ENCODE results near the gene L3MBTL4.

The L3MBTL4 gene

DNA sequence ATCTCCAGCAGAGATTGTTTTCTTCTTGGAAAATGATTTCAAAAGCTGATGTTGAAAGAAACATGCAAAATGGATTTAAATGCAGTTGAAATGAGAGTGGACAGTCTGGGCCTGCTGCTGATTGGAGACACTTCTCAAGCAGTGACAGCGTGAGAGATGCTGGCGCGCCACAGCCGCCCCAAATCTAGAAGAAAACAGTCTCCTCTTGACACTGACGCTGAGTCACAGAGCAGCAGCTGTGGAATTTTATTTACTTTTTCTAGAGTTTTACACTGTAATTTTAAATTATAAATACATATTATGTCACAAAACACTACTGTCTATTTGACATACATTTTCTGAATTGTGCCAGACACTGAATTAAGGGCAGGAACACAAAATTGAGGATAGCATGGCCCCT is 397.5 kb downstream of the L3MBTL4 start:
- no peak for DNase-seq (ENCODE audit: low read depth)
- TF ChIP-seq, protein P1, sequence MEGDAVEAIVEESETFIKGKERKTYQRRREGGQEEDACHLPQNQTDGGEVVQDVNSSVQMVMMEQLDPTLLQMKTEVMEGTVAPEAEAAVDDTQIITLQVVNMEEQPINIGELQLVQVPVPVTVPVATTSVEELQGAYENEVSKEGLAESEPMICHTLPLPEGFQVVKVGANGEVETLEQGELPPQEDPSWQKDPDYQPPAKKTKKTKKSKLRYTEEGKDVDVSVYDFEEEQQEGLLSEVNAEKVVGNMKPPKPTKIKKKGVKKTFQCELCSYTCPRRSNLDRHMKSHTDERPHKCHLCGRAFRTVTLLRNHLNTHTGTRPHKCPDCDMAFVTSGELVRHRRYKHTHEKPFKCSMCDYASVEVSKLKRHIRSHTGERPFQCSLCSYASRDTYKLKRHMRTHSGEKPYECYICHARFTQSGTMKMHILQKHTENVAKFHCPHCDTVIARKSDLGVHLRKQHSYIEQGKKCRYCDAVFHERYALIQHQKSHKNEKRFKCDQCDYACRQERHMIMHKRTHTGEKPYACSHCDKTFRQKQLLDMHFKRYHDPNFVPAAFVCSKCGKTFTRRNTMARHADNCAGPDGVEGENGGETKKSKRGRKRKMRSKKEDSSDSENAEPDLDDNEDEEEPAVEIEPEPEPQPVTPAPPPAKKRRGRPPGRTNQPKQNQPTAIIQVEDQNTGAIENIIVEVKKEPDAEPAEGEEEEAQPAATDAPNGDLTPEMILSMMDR (IDR thresholded peaks at IDR 0.05; ENCODE audit: control insufficient read depth, extremely low read depth, insufficient read depth) = no peak
- H3K4me3 ChIP-seq (ENCODE audit: low read depth, low read length) = no peak overlapping the region

DNA sequence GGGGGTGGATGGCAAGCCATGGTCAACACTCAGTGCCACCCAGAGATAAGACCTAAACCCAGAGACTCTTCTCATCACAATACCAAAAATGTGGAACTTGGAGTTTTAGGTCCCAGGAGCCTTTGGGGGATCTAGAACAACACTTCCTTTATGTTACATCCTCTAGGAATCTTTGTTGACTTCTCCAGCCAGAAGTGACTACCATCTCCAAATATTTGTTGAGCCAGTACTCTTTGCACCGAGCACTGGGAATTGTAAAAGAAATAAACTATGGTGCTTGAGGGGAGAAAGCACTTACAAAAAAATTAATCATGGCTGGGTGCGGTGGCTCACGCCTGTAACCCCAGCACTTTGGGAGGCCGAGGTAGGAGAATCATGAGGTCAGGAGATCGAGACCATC is 399.3 kb downstream of the L3MBTL4 start:
- H3K4me3 ChIP-seq (ENCODE audit: low read depth, low read length) = no peak overlapping the region
- no peak for DNase-seq (ENCODE audit: low read depth)
- TF ChIP-seq, protein P1 (IDR thresholded peaks at IDR 0.05; ENCODE audit: control insufficient read depth, extremely low read depth, insufficient read depth) = no peak

GRCh38 chr18:6013171-6013810 is 401.4 kb downstream of the L3MBTL4 start:
- H3K4me3 ChIP-seq (ENCODE audit: low read depth, low read length) = no peak overlapping the region
- no peak for DNase-seq (ENCODE audit: low read depth)
- TF ChIP-seq, protein P1 (IDR thresholded peaks at IDR 0.05; ENCODE audit: control insufficient read depth, extremely low read depth, insufficient read depth) = no peak

DNA sequence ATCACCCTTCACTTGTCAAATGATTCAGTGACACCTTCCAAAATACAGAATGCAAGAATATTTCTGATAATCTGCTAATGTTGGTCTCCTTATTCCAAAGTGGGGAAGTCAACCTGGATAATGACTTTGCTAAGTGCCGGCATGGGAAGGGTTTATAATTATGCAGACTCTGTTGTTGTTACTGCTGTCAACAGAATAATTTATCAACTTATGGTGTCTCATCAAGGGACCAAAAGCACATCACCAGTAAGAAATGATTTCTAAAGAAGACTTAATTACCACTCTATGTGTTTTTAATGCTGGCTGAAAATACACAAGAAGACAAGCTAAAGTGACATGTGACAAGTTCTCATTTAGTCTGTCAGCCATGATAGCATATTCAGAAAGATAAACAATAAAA is 403.8 kb downstream of the L3MBTL4 start:
- TF ChIP-seq, protein P1 (IDR thresholded peaks at IDR 0.05; ENCODE audit: control insufficient read depth, extremely low read depth, insufficient read depth) = no peak
- no peak for DNase-seq (ENCODE audit: low read depth)
- no peak overlapping the region for H3K4me3 ChIP-seq (ENCODE audit: low read depth, low read length)

- no peak for DNase-seq (ENCODE audit: low read depth)
- TF ChIP-seq, protein P1 (IDR thresholded peaks at IDR 0.05; ENCODE audit: control insufficient read depth, extremely low read depth, insufficient read depth) = no peak
These were observed 404.4 kb downstream of the L3MBTL4 start for GRCh38 chr18:6010284-6010683.

DNA sequence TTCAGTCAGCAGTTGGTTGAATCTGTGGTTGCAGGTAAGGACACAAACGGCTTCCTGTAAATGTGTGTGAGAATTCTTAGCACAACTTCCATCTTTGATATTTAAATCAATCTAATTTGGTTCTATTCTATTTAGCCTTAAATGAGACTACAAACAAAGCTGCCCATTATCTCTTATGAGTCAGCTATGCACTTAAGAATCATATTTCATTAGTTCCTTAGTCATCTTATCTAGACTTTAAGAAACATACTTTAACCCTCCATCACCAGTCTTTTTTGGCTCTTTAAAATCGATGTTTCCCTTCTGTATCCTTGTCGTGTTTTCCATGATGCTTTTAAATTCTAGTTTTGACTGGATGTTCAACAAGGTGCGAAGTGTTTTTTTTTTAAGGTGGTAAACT is 405.0 kb downstream of the L3MBTL4 start:
- TF ChIP-seq, protein P1 (IDR thresholded peaks at IDR 0.05; ENCODE audit: control insufficient read depth, extremely low read depth, insufficient read depth) = no peak
- DNase-seq (ENCODE audit: low read depth) = no peak
- no peak overlapping the region for H3K4me3 ChIP-seq (ENCODE audit: low read depth, low read length)

More at GRCh38 chr18:6010284-6010683, 404.4 kb downstream of the L3MBTL4 start:
- no peak overlapping the region for H3K4me3 ChIP-seq (ENCODE audit: low read depth, low read length)

DNA sequence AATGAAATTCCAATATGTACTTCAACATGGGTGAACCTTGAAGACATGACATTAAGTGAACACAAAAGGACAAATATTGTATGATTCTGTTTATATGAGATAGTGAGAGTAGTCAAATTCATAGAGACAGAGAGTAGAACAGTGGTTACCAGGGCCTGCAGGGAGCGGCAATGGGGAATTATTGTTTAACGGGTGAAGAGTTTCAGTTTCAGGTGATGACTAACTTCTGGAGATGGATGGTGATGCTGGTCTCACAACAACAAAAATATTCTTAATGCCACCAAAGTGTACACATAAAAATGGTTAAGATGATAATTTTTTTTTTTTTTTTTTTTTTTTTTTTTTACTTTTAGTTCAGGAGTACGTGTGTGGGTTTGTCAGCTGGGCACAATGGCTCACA is 410.0 kb downstream of the L3MBTL4 start:
- no peak for DNase-seq (ENCODE audit: low read depth)
- TF ChIP-seq, protein P1 (IDR thresholded peaks at IDR 0.05; ENCODE audit: control insufficient read depth, extremely low read depth, insufficient read depth) = no peak
- H3K4me3 ChIP-seq (ENCODE audit: low read depth, low read length) = no peak overlapping the region
